HG03135 (cell line): Measurements from ENCODE around the gene AATF.
"Not testable (repeated sequence)": the region's sequence is repeated elsewhere in the genome, so short reads cannot be mapped to it uniquely, and the experiment has no call there.

ENCODE experiments used
- ATAC-seq: cut with Tn5 transposase; IDR thresholded peaks from one replicate; pipeline ENCODE4 v1.9.1; 2021; ENCODE audit warnings: mild to moderate bottlenecking, moderate library complexity; ENCODE audit not compliant: unreplicated experiment

Gene AATF

DNA sequence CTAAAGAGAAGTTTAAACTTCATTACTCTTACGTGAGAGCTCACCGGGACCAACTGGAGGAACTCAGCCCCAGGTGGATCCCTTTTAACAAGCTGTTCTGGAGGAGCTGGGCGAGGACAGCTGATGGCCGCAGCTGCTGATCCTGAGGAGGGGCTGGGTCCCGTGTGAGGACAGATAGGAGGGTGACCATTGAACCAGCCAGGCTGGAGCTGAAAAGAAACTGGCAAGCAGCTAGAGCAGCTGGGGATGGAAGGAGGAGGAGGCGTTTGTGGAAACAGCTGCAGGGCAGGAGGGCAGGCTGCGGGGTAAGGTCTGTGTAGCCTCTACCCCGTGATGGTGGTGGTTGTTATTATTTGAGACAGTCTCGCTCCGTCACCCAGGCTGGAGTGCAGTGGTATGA lies 119.5 kb downstream of the AATF start:
- ATAC-seq, result no peak

DNA sequence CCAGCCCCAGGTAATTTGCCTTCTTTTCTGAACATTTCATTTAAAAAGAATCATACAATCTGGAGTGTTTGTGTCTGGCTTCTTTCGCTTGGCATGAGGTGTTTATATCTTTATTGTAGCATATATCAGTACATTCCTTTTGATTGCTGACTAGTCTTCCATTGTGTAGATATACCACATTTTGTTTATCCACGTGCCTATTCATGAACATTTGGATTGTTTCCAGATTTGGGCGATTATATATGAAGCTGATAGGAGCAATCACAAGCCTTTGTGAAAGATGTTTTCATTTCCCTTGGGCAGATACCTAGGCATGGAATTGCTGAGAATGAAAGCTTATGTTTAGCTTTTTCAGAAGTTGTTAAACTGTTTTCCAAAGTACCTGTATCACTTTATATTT lies 120.3 kb downstream of the AATF start:
- ATAC-seq, result no peak

DNA sequence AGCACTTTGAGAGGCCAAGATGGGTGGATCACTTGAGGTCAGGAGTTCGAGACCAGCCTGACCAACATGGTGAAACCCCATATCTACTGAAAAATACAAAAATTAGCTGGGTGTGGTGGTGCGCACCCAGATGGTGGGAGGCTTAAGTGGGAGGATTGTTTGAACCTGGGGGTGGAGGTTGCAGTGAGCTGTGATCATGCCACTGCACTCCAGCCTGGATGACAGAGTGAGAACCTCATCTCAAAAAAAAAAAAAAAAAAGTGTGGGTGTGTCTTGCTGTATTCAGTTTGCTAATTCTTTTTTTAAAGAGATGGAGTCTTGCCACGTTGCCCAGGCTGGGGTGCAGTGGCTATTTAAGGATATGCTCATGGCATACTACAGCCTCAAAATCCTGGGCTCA lies 124.7 kb downstream of the AATF start:
- ATAC-seq, result not testable (repeated sequence)

DNA sequence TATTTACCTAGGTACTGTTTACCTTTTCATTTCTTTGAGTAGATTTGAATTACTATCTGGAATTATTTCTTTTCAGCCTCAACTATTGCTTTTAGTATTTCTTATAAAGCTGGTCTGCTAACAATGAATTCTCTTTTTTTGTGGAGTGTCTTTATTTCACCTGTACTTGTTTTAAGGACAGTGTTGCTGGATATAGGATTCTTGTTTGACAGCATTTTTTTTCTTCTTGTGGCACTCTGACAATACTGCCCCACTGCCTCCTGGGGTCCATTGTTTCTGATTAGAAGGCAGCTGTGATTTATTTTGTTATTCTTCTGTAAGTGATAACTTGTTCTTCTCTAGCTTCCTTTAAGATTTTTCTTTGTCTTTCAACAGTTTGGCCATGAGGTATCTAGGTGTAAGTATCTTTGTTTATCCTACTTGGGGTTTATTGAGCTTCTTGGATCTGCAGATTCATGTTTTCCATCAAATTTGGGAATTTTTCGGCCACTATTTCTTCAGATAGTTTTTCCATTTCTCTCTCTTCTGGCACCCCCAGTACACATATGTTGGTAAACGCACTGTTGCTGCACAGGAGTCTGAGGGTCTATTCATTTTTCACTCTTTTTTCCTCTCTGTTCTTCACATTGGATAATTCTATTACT lies 130.4 kb downstream of the AATF start:
- no peak for ATAC-seq

DNA sequence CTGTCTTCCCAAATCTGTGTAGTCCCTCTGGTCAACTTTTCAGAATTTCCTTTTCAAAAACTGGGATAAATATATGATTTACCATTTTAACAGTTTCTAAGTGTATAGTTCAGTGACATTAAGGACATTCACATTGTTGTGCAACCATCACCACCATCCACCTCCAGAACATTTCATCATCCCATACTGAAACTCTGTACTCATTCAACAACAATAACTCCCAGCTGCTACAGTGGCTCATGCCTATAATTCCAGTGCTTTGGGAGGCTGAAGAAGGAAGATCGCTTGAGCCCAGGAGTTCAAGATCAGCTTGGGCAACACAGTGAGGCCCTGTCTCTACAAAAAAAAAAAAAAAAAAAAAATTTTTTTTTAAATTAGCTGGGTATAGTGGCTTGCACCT lies 131.0 kb downstream of the AATF start:
- ATAC-seq, result no peak

DNA sequence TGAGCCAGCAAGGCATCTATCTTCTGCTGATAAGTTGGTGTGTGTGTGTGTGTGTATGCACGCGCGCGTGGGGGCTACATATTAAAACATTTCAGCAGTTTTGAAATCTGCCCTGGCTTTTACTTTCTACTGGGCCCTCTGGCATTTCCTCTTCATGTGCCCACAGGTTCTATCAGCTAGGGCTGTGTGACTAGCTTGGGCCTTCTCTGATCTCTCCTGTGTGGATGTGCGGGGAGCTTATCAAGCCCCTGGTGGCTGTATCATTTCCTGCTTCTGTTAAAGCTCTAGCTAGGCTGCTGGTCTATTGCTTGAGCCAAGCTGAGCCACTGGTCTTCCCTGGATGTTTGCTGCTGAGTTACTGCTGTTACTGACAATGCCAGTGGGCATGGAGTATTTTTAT lies 132.5 kb downstream of the AATF start:
- ATAC-seq, result no peak

DNA sequence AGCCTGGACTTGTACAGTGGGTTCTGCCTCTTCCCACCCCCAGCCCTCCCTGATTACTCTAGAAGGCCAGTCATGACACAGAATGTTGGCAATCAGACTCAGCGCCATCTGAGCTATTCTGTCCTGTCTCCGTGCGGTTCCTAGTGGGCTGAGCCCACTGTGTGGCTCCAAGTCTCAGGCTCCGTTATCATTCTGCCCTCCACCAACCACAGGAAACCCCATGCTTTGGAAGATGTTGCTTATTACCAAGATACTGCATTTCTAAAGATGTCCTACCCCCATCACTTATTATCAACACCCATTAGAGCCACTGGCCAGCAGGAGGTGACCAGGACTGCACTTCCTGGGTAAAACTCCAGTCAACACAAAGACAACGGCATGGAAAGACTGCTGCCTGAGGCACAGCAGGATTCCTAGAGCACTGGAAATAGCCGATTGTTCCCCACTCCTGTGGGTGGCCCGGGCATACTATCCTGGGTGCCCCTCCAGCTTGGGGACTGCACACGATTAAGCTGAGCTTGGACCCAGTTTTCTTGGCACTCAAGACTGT lies 133.6 kb downstream of the AATF start:
- ATAC-seq, result no peak

DNA sequence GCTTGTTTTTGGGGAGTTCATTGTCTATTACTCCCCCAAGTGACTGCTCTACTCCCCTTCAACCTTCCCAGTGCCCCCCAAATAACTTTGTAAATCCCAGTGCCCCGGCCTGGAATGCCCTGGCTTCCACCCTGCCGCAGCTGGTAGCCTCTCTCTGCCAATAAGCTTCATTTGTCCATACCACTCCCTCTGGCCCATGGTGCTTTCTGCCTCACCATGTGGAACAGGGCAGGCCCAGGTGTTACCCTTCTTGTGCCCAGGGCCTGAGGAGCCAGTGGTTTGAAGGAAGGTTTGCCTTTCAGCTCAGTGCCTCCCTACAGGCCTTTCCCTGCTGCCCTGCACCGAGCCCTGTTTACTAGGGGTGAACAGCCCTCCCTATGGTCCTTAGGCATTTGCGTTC lies 134.2 kb downstream of the AATF start:
- ATAC-seq, result no peak

DNA sequence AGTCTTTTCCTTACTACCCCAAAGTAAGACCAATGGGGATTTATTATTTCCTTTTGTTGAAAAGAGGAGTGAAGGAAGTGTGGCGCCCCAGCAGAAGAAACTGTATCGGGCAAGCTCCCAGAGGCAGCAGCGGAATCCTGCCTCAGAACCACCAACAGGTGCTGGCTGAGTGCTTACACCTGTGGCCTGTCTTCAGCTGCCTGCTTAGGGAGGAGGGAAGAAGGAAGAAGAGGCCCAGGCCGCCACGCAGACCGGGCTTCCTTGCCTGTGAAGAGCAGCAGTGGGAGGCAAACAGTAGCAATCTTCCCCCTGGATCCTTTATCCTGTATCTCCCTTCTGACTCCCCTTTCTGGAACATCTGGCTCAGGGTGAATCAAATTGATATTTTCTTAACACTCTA lies 134.7 kb downstream of the AATF start:
- no peak for ATAC-seq

DNA sequence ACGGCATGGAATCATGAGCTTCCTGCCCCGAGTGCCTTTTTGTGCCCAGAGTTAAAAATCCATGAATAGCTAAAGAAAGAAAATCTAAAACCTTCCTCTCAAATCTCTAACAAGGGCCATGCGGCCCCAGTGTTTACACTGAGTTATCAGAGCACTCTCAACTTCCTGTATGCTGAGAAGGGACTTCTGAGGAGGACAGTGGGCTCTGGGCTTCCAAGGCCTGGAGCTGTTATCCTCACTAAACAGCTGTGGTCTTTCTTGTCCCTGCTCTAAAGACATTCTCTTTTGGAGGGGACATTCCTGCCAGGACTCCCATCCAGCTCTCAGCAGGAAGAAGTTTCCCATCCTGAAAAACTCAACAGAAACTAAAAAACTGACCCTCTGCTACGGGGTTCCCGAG lies 135.6 kb downstream of the AATF start:
- ATAC-seq, result no peak

DNA sequence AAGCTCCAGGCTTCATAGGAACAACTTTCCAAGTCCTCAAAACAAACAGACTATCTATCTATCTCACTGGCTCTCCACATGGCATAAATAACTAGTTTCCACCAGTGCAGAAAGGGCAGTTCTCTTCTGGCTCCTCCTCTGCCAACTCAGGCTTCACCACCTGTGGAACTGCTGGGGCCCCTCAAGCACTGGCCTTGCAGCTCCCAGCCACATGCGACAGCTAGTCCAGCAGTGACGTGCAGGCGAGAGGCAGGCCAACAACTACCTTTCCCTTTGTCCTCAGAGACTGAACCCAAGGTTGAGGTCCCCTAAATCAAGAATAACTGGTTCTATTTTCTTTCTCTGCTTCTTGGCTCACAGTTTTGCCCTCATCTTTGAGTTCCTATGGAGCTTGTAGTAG lies 137.6 kb downstream of the AATF start:
- no peak for ATAC-seq

DNA sequence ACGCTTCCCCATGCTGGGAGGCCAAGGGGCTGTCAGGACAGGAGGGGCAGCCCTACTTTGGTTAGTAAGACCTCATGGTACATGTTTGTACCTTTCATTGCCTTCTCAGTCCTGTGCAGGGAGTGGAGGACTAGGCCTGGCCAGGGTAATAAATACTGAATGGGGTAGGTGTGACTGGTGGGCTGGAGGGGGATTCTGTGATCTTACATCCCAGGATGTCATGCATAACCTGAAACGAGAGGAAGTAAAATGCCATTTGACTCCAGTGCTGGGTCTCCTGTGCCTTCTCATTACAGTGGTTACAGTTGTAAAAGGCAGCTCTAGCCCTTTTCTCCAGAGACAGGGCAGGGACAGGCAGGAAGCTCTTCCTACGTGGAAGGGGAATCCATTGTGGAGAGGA lies 138.2 kb downstream of the AATF start:
- ATAC-seq, result no peak

DNA sequence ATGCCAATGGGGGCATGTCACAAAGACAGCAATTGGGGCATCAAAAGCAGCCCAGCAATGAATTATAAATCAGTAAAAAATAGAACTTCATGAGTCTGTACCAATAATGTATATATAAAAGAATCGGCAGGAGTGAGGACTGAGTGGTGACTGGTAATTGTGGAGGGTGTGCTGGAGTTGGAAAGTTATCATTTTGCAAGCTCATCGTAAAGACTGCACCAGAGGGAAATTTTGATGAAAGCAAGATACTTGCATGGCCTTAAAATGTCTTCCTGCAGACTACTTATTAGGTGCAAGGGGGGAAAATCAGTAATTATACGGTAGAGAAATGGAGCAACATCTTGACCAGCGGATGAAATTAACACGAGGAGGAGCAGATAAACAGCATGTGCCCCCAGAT lies 138.9 kb downstream of the AATF start:
- no peak for ATAC-seq

DNA sequence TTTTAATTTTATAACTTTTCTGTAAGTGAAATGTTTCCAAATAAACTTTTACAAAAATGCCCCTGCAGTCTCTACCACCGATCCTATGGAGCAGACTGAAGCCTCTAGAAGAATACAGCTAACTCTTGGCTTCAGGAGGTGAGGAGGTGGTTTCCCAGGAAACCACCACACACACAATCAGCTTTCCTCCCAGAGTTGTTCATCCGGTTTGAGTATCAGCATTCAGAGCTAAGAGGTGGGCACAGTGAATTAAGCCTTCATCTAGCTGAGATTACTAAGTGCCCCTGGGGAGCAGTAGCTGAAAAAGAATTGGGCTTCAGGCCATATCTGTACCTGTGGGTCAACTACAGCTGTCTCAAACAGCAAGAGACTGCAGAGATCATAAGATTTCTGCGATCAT lies 139.7 kb downstream of the AATF start:
- no peak for ATAC-seq

DNA sequence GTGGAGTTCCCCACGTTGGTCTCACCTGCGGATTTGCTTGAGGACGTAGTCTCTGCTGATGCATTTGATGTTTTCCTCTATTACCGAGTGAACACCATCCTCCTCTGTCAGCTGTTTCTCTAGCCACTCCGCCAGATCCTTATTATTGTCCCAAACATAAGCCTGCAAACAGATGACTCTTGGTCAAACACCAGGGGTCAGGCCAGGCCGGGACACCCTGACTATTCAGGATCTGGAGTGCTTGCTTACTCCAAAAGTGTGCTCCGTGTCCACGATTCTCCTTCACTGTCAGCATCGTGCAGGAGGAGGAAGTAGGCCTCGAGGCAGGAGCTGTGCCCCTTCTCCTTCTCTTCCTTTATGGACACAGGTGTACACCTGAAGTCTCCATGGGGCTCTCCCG lies 140.2 kb downstream of the AATF start:
- no peak for ATAC-seq

DNA sequence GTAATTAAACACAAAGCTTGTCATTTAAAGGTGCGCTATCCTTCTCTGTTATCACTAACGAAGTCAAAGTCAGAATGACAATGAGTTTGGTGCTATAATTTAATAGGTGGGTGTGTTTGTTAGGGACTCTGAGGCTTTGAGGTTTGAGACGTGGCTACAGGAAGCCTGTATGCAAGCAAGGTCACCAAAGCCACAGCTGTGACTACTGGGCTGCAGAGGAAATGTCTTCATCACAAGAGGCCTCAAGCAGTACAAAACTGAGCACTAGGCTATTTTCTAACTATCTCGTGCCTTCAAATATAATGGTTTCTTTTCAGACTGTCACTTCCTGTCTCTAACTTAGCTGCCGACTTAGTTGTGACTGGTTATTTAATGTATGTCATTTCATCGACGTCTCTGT lies 141.2 kb downstream of the AATF start:
- no peak for ATAC-seq

DNA sequence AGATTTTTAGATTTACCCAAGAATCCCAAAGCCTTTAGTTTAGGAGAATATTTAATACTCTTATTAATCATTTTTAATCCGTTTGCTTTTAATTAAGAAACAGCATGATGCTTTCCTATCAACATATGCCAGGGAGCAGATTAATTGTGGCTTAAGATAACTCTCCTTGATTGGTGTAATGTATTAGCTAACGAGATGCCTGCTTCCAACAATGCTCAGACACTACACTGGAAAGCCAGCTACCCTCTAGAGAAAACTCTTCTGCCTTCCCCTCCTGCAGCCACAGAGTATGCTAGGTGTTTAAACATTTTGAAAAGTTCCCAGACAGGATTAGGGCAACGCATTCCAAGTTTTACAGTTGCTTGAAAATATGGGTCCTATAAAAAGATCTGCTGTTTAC lies 142.2 kb downstream of the AATF start:
- no peak for ATAC-seq

DNA sequence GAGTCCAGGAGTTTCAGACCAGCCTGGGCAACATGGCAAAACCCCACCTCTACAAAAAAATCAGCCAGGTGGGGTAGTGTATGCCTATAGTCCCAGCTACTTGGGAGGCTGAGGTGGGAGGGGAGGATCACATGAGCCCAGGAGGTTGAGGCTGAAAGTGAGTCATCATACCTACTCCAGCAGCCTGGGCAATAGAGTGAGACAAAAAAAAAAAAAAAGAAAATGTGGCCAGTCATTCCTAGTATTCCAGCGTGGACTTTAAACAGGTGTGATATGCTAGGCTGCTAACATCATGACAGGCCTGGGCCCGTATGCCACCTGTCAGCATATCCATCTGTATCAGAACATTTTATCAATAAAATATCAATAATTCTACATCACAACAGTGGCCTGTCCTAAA lies 143.3 kb downstream of the AATF start:
- ATAC-seq, result no peak

DNA sequence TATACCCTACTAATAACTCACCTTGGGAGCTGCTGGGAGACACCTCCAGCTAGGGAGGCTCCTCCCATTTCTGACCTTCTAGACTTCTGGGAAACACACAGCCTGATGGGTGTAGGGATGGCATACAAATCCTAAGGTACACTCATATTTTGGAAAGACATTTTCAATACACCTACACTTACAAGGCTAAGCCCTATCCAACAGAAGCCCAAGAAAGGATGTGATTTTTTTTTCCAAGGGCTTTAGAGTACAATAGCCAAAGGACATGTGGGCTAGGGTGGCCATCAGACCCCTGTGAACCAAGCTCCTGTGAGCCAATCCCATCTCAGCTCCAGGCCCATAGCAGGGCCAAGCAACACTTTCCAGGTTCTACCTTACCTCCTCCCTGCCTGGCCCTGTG lies 143.9 kb downstream of the AATF start:
- ATAC-seq, result no peak

DNA sequence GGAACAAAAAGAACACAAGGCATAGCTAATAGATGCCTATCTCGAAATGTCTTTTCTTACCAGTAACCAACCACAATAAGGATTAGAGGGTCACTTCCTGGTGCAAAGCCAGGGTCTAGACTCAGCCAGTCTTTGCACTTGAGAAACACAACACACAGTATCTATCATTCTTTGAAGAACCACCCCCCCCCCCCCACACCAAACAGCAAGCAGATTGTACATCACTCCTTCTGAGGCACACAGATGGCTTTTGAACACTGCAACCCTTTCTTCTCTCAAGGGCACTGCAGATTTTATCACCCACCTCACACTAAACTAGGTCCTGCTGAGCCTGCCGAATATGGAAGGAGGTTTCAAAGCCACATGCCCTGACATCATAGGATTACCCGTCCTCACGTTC lies 145.6 kb downstream of the AATF start:
- ATAC-seq, result no peak

DNA sequence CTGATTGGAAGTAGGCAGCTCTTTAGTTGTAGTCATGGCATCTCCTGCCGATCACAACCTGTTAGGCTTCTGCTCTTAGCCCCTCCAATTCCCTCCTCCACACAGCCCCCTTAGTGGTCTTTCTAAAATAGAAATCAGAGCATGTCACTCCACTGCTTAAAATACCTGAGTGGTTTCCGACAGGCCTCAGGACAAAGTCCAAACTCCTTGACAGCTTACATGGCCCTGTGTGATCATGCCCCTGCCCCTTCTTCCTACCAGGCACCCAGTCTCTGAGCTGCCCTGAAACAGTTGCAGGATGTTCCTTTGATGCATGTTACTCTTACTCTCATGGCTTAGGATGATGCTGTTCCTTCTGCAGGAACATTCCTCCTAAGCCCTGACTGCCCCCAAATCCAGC lies 147.3 kb downstream of the AATF start:
- ATAC-seq, result no peak

DNA sequence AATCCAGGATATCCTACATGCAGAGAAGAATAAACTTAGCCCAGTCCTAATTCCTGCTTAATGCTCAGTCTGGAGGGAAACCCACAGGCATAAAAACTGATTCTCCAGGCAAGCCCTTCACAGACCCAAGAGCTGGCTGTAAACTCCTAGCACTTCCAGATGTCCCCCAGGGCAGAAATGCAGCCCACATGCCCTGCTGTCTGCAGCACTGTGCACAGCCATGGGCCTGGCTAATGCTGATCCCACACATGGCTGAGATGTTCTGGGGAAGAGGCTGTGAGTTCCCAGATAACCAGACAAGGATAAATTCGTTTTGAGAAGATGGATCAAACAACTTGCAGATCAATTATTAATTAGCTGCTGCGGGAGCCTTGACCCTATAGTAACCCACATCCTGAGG lies 148.4 kb downstream of the AATF start:
- ATAC-seq, result no peak

DNA sequence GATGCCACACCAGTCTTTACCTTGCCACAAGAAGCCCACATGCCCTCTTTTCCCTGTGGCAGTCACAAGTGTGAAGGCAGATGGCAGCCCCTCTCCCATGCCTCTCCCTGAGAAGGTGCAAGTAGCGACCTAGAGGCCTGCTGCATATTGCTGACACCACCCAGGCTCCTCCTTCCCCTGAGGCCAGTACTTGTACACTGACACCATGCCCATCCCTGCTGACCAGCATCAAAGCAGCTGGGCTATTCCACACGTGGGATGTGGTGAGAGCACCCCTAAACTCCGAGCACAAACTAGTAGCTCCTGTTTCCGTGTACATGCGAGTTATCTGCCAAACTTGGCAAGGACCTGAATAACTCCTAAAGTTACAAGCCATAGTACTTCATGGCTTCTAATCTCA lies 149.4 kb downstream of the AATF start:
- no peak for ATAC-seq
